GM19438 (cell line): ENCODE results near the gene CDH4.

Experiments
- ATAC-seq: cut with Tn5 transposase; IDR thresholded peaks from one replicate; pipeline ENCODE4 v1.9.1; 2021; ENCODE audit warnings: low read depth; ENCODE audit not compliant: unreplicated experiment

CDH4 gene

GRCh38 chr20:61902221-61902869 is 650.3 kb downstream of the CDH4 start:
- ATAC-seq: no peak

DNA sequence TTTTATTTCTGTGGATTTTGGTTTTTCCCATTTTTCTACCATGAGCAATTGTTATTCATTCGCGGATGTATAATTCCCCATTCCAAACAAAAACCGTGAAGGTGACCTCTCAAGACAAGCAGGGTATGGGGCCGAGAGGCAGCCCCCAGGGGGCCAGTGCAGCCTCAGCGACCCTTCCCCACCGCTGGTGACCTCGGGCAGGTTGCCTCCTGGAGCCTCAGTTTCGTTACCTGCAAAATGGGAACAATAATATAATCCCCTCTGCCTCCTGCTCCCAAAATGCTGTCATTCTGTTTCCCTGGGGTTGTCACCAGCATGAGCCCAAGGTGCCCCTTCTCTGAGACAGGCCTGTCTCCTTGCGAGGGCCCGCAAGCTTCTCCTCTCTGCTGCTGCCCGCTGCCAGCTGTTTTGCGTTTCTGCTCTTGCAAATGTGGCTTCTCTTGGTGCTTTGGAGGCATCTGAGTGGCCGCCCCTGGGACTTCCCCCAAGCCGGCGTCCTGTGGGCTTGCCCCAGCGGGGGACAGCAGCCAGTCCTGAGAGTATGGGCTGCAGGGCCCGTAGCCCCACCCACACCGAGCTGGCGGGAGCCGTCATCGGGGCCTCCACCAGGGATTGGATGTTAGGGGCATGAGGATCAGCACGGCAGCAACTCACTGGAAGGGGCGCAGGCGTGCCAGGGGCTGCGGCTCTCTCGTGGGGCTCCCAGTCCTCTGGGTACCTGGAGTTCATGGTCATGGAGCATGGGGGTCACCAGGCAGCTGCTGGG is 651.7 kb downstream of the CDH4 start:
- no peak for ATAC-seq

GRCh38 chr20:61904456-61904855 is 652.4 kb downstream of the CDH4 start:
- ATAC-seq: no peak

DNA sequence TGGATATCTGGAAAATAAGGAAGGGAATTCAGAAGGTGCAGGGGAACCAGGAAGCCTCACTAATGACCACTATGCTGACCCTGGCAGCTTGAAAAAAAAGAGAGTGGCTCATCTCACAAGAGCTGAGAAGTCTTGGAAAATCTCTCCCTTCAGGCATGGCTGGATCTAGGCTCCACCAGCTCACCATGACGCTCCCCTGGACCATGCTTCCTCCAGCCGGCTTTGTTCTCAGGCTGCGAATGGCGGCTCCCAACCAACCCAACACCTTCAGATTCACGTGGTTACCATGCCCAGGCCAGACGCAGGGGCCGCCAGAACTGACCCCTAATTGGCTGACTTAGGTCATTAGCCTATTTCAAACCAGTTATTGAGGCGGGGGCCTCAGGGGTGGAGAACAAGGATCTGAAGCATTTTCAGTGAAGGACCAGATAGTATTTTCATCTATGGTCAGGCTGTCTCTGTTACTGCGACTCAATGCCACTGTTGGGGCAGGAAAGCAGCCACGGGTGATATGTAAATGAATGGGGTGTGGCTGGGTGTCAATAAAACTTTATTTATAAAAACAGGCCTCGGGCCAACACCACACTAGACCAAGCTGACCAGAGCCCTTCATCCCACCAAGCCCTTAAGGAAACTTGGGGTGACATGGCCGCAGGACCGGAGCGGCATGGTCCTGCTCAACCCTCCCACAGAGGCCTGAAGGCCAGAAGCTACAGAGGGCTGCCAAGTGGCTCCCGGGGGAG is 653.9 kb downstream of the CDH4 start:
- no peak for ATAC-seq

DNA sequence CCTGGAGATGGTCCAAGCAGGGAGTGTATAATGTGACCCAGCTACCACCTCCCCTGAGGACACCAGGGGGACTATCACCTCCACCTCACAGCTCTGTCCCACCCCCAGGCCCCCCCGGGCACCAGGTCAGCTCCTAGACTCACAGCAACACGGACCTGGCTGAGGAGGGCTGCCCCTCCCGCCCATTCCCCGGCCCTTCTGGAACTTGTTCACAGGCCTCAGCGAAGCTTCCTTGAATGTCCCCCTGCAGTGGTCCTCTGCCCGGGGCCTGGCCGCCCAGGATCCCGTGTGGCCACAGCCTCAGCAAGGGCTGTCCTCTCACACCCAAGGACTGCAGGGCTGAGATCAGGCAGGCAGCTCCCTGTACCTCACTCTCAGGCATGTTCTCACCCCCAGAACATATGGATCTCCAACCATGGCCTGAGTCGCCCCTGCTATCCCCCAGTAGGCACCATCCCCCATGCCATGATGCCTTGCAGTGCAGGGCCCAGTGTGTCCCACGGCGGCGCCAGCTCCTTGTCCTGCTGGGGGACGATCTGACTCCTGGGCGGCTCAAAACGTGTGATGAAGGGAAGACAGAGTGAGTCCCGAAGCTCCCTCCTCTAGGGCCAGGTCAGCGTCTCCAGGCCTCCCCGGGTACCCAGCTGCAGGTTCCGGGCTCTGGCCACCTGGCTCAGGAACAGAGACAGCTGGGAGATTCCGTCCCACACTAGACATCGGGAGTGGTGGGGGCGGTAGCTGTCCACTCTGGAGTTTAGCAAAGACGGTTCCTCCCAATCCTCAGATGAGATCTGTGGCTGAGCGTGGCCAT is 655.2 kb downstream of the CDH4 start:
- ATAC-seq: no peak

- no peak for ATAC-seq
These were observed 656.3 kb downstream of the CDH4 start for GRCh38 chr20:61908057-61909026.

- ATAC-seq: no peak
These were observed 657.0 kb downstream of the CDH4 start for GRCh38 chr20:61909028-61909427.

- ATAC-seq: no peak
These were observed 657.8 kb downstream of the CDH4 start for GRCh38 chr20:61909821-61910220.

- ATAC-seq: no peak
These were observed 659.8 kb downstream of the CDH4 start for GRCh38 chr20:61911824-61912223.

DNA sequence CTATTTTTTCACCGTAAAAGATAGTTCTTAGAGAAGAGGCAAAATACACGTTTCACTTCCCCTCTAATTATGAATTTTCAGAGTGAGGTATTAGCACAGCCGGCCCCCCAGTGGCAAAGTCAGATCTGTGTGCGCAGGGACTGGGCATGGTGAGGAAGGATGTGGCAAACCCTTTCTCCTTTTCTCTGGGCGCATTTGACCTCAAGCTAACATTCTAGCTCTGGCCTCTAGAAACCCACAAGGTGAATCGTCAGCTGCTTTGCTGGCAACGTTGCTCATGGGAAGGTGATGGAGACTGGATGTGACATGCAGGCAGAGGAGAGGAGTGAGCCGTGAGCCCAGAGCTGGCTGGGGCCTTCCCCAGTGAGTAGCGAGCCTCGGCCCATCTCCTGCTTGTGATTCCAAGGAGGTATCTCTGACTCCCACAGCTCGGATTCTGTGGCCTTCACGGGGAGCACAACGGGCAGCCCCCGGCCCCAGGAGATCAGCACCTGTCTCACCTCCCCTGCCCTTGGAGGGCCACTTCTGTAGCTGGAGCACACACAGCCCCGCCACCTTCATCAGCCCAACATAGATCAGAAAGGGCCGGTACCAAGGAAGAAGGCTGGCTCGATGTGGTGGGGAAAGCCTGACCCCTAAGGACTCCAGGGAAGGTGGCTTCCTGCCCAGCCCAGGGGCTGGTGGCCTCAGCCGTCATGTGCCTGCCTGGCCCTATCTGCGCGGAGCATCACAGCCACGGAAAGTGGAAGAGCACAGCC is 660.8 kb downstream of the CDH4 start:
- ATAC-seq: no peak

DNA sequence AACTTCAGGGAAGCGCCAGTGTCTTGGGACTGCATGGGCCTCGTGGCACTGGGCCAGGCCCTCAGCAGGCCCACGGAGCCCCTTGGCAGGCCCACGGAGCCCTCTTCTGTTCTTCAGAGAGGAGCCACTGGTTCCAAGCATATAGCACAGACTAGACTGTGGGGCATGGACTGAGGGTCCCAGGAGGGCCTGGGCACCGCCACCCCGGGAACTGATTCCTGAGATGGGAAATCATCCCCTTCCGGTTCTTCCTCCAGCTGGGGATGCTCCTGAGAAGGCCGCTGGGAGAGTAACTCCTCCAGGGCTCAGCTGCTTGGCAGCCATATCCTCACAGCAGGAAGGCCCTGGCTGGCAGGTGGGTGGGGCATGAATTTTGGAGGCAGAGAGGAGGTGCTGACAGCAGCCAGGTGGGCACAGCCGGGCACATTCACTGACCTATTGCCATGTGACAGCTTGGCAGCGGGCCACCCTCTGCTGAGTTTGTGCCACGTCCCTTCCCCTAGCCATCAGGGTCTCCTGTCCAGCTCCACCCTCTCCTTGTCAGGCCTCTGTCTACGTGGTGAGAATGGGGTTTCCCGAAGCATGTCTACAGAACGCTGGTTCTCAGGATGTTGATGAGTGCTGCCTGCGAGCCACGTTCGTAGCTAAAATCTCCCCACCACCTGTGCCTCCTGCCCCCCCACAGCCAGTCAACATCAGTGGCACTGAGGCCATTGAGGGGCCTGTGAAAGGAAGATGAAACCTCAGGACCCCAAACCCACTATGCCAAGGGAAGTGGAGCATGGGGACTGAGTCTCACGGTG is 661.6 kb downstream of the CDH4 start:
- no peak for ATAC-seq

GRCh38 chr20:61915101-61915500 is 663.0 kb downstream of the CDH4 start:
- no peak for ATAC-seq

GRCh38 chr20:61916318-61916891 is 664.3 kb downstream of the CDH4 start:
- ATAC-seq: no peak

- ATAC-seq: no peak
These were observed 665.5 kb downstream of the CDH4 start for GRCh38 chr20:61917474-61918145.

GRCh38 chr20:61918548-61918947 is 666.5 kb downstream of the CDH4 start:
- ATAC-seq: no peak

- no peak for ATAC-seq
These were observed 667.2 kb downstream of the CDH4 start for GRCh38 chr20:61919239-61919638.

DNA sequence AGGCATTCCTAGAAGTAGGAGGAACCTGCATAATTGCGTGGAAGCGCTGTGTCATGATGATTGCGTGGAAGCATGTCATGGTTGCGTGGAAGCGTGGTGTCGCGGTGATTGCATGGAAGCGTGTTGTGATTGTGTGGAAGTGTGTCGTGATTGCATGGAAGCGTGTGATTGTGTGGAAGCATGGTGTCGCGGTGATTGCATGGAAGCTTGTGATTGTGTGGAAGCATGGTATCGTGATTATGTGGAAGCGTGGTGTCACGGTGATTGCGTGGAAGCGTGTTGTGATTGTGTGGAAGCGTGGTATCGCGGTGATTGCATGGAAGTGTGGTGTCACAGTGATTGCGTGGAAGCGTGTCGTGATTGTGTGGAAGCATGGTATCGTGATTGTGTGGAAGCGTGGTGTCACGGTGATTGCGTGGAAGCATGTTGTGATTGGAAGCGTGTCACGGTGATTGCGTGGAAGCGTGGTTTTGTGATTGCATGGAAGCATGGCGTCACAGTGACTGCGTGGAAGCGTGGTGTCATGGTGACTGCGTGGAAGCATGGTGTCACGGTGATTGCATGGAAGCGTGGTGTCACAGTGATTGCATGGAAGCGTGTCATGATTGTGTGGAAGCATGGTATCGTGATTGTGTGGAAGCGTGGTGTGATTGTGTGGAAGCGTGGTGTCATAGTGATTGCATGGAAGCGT is 667.8 kb downstream of the CDH4 start:
- no peak for ATAC-seq
